Lung microvascular endothelial cell (primary cell): Measurements from ENCODE around the gene EPS8. TPM values are rescaled to one million over a fixed set of nuclear protein-coding genes. Genes with fewer than 3 reads are reported as not detected.

Source experiments
- DNase-seq, 2 donors: peaks; one replicate each; pipeline versions ENCODE4 v3.0.0 to v3.0.0-alpha.2; 2010; ENCODE audit warnings: low read depth in 2 of 2
- total RNA-seq: library from RNA; depleted of rRNA; stranded (reverse); fragments of >200 nt; gene quantifications from 2 replicates; pipeline ENCODE4 v1.2.1, GENCODE V29; 2014

Gene EPS8
- total RNA-seq, 1 donor from 2014 or later = 1.6 TPM

GRCh38 chr12:15720295-15720694 lies 68.9 kb downstream of the EPS8 start:
- no peak for DNase-seq

GRCh38 chr12:15719230-15719629 lies 70.0 kb downstream of the EPS8 start:
- DNase-seq = no peak

- peak in 1 of 2 donors; percentile 17 for DNase-seq
Measured at GRCh38 chr12:15717940-15718567, 71.1 kb downstream of the EPS8 start.

GRCh38 chr12:15716581-15716980 lies 72.6 kb downstream of the EPS8 start:
- DNase-seq = no peak

- no peak for DNase-seq
Measured at GRCh38 chr12:15714256-15714655, 74.9 kb downstream of the EPS8 start.

GRCh38 chr12:15712823-15713660 lies 76.1 kb downstream of the EPS8 start:
- peak in 1 of 2 donors; percentile 40 for DNase-seq

- DNase-seq = no peak
Measured at GRCh38 chr12:15712160-15712559, 77.0 kb downstream of the EPS8 start.

- DNase-seq = no peak
Measured at GRCh38 chr12:15710860-15711510, 78.2 kb downstream of the EPS8 start.

- DNase-seq = no peak
Measured at GRCh38 chr12:15709551-15709950, 79.6 kb downstream of the EPS8 start.

- no peak for DNase-seq
Measured at GRCh38 chr12:15708396-15709076, 80.7 kb downstream of the EPS8 start.

- no peak for DNase-seq
Measured at GRCh38 chr12:15707516-15708199, 81.5 kb downstream of the EPS8 start.

GRCh38 chr12:15706010-15706676 lies 83.0 kb downstream of the EPS8 start:
- DNase-seq = no peak

- DNase-seq = peak in 1 of 2 donors; percentile 27
Measured at GRCh38 chr12:15705606-15706005, 83.6 kb downstream of the EPS8 start.

GRCh38 chr12:15702276-15702675 lies 86.9 kb downstream of the EPS8 start:
- DNase-seq = no peak

- peak; percentile 23 to 66 for DNase-seq
Measured at GRCh38 chr12:15701631-15702156, 87.5 kb downstream of the EPS8 start.

- DNase-seq = peak in 1 of 2 donors; percentile 64
Measured at GRCh38 chr12:15701206-15701605, 88.0 kb downstream of the EPS8 start.

- DNase-seq = peak; percentile 40 to 97
Measured at GRCh38 chr12:15700595-15700994, 88.6 kb downstream of the EPS8 start.

- DNase-seq = peak in 1 of 2 donors; percentile 69
Measured at GRCh38 chr12:15699886-15700285, 89.3 kb downstream of the EPS8 start.

GRCh38 chr12:15698377-15698871 lies 90.8 kb downstream of the EPS8 start:
- DNase-seq = peak in 1 of 2 donors; percentile 47

GRCh38 chr12:15697201-15697600 lies 92.0 kb downstream of the EPS8 start:
- DNase-seq = peak; percentile 25 to 61
